DMS53 treated with DMSO at 0.1 percent for 48 hours (cell line): ENCODE results near the gene DLGAP1.

Experiments
- DNase-seq: peaks from one replicate; lab custom pipeline; 2025; ENCODE audit not compliant: unreplicated experiment; lab: John Stamatoyannopoulos, UW

Gene DLGAP1

GRCh38 chr18:3830604-3831003, 624.5 kb downstream of the DLGAP1 start:
- no peak for DNase-seq

DNA sequence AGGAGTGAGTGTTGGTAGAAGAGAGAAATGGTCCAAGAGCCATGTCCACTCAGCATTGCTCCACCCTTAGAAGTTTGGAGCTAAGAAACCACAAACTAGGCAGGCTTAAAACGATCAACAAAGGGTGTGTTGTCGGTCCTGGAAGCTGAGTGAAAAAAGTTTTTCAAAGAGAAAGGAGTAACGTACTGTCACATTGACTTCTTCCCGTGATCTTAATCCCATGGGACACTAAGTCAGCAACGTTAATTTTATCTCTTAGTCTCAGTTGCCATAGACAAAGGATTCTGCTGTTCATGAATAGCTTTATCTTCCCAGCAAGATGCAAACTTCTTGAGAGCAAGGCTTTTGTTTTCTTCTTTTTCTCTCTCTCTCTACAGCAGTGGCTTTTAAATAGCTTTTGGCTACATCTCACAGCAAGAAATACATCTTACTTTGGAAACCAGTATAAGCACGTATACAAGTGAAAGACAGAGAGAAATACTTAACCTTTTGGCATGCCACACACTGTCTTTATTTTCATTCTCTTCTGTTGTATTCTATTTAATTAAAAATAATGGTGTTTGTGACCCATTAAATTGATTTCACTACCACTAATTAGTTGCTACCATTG, 627.8 kb downstream of the DLGAP1 start:
- DNase-seq, result no peak

GRCh38 chr18:3826021-3826420, 629.1 kb downstream of the DLGAP1 start:
- no peak for DNase-seq

DNA sequence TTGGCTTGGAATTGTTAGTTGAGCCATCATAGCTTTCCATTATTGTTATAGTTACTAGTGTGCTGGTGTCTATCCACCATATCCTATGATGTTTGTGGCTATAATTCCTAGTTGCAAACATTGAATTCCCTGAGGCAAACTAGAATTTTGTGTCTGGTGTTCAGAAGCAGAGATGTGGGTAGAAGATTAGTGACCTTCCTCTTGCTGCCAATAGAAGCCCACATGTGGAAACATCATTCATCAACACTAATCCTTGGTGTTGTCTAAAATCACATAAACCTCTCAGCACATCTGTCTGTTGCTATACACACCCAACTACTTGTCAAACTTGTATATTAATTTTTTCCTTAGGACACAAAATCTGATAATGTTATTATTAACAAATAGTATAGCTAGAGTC, 631.0 kb downstream of the DLGAP1 start:
- DNase-seq, result no peak

GRCh38 chr18:3823073-3823472, 632.0 kb downstream of the DLGAP1 start:
- DNase-seq, result no peak

DNA sequence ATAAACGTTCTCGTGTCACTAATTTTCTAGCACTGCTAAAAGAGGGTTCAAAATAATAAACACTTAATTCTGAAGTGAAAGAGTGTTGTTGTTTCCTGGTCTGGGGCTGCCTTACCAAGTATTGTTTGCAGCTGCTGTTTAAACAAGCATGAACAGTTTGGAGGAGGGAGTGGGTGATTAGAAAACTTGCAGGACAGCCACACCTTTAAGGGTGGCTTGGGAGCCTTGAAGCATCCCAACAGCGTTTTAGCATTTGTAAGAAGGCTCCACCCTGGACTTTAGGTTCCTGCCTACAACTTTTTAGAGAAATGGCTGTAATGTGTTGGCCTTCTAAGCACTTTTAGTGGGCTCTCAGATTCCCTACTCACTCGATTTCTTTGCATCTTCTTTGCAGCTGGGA, 633.6 kb downstream of the DLGAP1 start:
- no peak for DNase-seq

- DNase-seq, result no peak
These were observed 635.1 kb downstream of the DLGAP1 start for GRCh38 chr18:3819961-3820360.

- peak; percentile 50 for DNase-seq
These were observed 638.3 kb downstream of the DLGAP1 start for GRCh38 chr18:3816610-3817363.

- DNase-seq, result no peak
These were observed 639.1 kb downstream of the DLGAP1 start for GRCh38 chr18:3815991-3816390.

DNA sequence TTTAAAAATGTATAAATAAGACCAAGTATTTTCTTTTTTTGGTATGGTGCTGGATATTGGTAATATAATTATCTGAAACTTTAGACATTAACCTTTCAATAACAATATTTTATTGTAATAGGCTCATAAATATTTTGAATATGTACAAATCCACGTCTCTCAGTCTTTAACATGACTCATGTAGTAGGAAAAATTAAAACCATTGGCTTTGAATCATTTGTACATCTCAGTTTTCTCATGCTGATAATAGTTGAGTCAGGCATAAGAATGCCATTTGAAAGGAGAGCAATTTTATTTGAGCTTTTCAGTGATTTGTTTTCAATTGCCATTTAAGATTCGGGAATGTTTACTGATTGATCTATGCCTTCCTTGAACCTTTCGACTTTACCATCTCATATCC, 640.3 kb downstream of the DLGAP1 start:
- DNase-seq, result no peak

DNA sequence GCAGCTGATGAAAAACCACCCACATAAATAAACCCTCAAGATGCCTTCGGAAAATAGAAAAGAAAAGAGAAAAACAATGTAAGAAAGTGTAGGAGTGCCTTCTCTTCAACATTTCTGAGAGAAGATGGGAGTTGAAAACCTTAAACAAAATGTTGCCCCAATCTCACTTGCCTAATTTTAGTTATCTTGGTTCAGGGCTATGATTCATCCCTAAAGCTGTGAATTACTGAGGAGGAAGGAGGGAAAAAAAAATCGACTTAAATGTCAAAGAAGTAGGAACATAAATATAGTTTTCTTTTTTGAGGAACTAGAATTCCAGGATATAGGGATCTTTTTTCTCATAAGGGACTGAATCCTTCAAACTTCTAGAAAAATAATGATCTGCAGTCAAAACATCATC, 644.8 kb downstream of the DLGAP1 start:
- DNase-seq, result no peak

DNA sequence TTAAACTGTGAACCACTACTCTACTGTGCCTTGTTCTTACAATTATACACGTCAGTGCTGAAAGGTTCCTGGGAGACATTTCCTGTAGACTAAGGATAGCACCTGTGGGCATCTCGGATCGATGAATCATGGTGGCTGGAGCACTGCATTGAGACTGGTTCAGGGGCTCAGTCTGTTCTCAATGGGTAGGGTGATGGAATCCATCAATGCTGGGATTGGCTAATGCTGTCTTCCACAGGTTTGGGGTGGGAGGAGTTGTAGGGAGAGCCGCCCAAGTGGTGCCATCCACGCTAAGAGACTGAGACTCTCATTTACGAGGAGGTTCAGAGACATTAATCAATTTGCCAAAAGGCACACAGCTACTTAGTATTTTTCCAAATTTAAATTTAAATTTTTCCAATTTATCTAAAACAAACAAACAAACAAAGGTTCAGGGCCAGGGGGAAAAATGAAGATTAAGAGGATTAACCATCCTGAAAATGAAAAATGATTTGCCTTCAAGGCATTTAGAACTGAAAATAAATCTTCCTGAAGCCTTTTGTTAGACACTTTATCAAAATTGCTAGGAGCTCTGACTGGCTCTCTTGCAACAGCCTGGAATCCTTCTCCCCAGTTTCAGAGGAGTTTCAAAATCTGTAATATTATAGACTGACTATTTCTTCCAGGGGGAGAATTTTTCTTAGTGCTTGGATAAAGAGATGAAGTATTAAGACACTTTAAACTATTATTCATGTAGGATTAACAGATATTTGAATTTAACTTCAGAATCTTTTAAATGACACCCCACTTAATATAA, 645.9 kb downstream of the DLGAP1 start:
- DNase-seq, result no peak

GRCh38 chr18:3806656-3807055, 648.5 kb downstream of the DLGAP1 start:
- peak; percentile 61 for DNase-seq

DNA sequence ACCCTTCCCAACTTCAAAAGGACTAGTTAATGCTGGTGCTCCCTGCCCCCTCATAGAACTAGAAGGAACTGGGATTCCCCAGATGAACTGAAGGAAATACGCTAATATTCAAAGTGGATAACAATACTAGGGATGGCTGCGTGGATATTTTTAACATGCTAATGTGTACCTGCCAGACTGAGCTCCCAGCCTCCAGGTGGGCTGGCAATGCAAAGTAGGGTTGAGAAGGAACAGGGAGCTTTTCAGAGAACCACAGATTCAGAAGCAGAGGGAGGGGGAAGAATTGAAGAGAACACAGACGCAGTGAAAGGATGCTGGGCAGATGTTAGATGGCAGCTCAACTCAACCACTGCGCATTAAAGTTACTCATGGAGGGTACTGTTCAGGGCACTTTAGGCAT, 650.8 kb downstream of the DLGAP1 start:
- DNase-seq, result no peak

DNA sequence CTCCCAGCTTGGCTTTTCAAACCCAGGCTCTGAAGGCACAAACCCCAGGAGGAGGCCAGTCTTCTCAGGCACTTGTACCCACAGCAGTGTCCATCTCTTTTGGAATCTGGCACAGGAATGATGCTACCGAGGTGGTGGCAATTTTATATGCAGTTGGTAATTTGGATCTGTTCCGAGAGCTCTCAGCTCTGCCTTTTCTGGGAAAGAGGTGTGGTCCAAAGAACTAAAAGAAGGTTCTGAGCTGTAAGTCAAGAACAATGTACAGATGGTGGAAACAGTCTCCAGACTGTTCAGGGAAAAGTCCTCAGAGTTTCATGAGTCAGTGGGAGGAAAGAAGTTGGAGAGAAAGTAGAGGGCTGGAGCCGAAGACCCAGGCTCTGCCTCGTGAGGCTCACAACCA, 651.8 kb downstream of the DLGAP1 start:
- no peak for DNase-seq

- peak; percentile 23 for DNase-seq
These were observed 655.6 kb downstream of the DLGAP1 start for GRCh38 chr18:3799515-3799914.

DNA sequence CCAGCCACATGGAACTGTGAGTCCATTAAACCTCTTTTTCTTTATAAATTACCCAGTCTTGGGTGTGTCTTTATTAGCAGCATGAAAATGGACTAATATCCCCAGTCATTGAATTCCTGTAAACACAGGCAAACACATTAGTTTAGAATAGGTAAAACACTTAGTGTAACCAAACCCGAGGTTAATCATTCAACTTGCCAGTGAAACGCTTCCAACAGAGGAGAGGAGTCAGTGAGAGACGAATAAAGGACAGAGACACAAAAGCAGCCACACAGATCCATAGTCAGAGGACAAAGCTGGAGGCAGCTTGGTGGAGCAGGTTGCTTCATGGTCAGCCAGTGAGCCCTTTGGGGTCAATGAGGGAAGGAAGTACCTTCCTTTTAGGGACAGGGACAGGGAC, 657.1 kb downstream of the DLGAP1 start:
- DNase-seq, result no peak

- DNase-seq, result no peak
These were observed 658.7 kb downstream of the DLGAP1 start for GRCh38 chr18:3796434-3796833.

GRCh38 chr18:3794537-3795348, 660.4 kb downstream of the DLGAP1 start:
- DNase-seq, result no peak

DNA sequence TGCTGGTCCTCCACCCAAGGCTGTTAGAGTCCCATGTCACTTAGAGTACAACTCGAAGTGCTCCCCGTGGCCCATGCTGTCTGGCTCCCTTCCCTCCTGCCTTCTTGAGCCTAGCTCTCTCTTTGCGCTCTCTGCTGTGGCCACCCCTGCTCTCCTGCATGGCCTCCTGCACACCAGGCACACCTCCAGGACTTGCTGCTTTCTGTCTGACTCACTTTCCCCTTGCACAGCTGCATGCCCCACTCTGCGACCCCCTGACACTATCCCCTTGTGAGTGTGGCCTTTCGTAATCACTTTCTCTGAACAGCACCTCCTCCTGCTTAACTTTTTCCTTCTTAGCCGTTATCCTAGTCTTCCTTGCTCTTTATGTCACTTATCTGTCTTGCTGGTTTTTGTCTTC, 661.6 kb downstream of the DLGAP1 start:
- DNase-seq, result no peak

DNA sequence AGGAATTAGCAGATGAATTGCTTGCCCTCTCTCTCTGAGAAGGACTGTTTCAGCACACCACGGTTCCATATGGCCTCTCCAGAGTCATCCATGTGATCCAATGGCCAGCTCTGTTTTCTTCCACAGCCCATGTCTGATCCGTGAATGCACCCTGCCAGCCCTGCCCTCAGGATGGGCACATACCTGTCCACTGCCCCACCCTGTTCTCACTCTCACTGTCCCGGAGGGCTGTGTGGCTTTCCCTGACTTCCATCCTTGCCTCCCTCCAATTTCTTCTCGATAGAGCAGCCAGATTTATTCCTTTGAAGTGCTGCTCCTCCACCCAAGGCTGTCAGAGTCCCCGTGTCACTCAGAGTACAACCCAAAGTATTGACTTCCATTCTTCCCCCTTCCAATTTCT, 662.0 kb downstream of the DLGAP1 start:
- no peak for DNase-seq
